ENCODE results near the gene BTG4. TPM values are rescaled to one million over a fixed set of nuclear protein-coding genes. Genes with fewer than 3 reads are reported as not detected.

The BTG4 gene
- total and polyA plus RNA-seq, 2 experiments from 2014 or later: not detected

GRCh38 chr11:111525456-111525855, 13.3 kb upstream of the BTG4 start:
- Histone ChIP-seq H3K36me3 (replicated peaks; ENCODE audit: insufficient read depth, low read depth) (no peaks in the 10 kb centered on the region), H4K20me1 (ENCODE audit: insufficient read depth, poor library complexity, severe bottlenecking) (no peaks in the 10 kb centered on the region), H3K9me2 (replicated peaks; ENCODE audit: insufficient read depth) (no peaks in the 10 kb centered on the region), H2AFZ (no peak overlapping the region), H3K79me2 (no peaks in the 10 kb centered on the region), H3K4me1 (ENCODE audit: insufficient read depth) (no peaks in the 10 kb centered on the region), H3K27ac (no peak overlapping the region), H3K9me3 (ENCODE audit: low read depth) (no peaks in the 10 kb centered on the region), H3K27me3 (no peaks in the 10 kb centered on the region), H3K4me3 (no peak overlapping the region), H3K4me2 (no peak overlapping the region)
- WGBS (ENCODE audit: low lambda C conversion rate, missing lambda C conversion rate): 100% methylated on average over 1 of the region's 1 CpG
- TF ChIP-seq CTCF (IDR thresholded peaks at IDR 0.05; ENCODE audit: poor library complexity): no peak
- TF ChIP-seq EZH2phosphoT487 (IDR thresholded peaks at IDR 0.05; ENCODE audit: low read depth, severe bottlenecking, unreplicated experiment): no peak
- no peak for TF ChIP-seq EZH2 (IDR thresholded peaks at IDR 0.05; ENCODE audit: borderline replicate concordance)
- DNase-seq (ENCODE audit: low spot score): no peak

GRCh38 chr11:111524056-111524455, 11.9 kb upstream of the BTG4 start:
- no peaks in the 10 kb centered on the region for H3K27me3 ChIP-seq
- H3K4me1 ChIP-seq (ENCODE audit: insufficient read depth): no peaks in the 10 kb centered on the region
- H3K4me3 ChIP-seq: no peak overlapping the region

GRCh38 chr11:111523343-111523742, 11.2 kb upstream of the BTG4 start:
- no peaks in the 10 kb centered on the region for H3K9me2 ChIP-seq (replicated peaks; ENCODE audit: insufficient read depth)
- no peaks in the 10 kb centered on the region for H3K9me3 ChIP-seq (ENCODE audit: low read depth)
- H3K36me3 ChIP-seq (replicated peaks; ENCODE audit: insufficient read depth, low read depth): no peaks in the 10 kb centered on the region
- H3K4me3 ChIP-seq: no peak overlapping the region
- DNase-seq (ENCODE audit: low spot score): no peak
- H2AFZ ChIP-seq: no peak overlapping the region
- H3K27me3 ChIP-seq: no peaks in the 10 kb centered on the region
- no peaks in the 10 kb centered on the region for H4K20me1 ChIP-seq (ENCODE audit: insufficient read depth, poor library complexity, severe bottlenecking)
- no peaks in the 10 kb centered on the region for H3K4me1 ChIP-seq (ENCODE audit: insufficient read depth)
- 96% methylated on average over 2 of the region's 2 CpGs for WGBS (ENCODE audit: low lambda C conversion rate, missing lambda C conversion rate)
- no peak overlapping the region for H3K4me2 ChIP-seq
- TF ChIP-seq CTCF (IDR thresholded peaks at IDR 0.05; ENCODE audit: poor library complexity): no peak
- no peak for TF ChIP-seq EZH2phosphoT487 (IDR thresholded peaks at IDR 0.05; ENCODE audit: low read depth, severe bottlenecking, unreplicated experiment)
- TF ChIP-seq EZH2 (IDR thresholded peaks at IDR 0.05; ENCODE audit: borderline replicate concordance): no peak
- H3K79me2 ChIP-seq: no peaks in the 10 kb centered on the region
- H3K27ac ChIP-seq: no peak overlapping the region

More at GRCh38 chr11:111524056-111524455, 11.9 kb upstream of the BTG4 start:
- Histone ChIP-seq H2AFZ (no peak overlapping the region), H4K20me1 (ENCODE audit: insufficient read depth, poor library complexity, severe bottlenecking) (no peaks in the 10 kb centered on the region), H3K79me2 (no peaks in the 10 kb centered on the region), H3K9me3 (ENCODE audit: low read depth) (no peaks in the 10 kb centered on the region), H3K27ac (no peak overlapping the region), H3K4me2 (no peak overlapping the region), H3K9me2 (replicated peaks; ENCODE audit: insufficient read depth) (no peaks in the 10 kb centered on the region), H3K36me3 (replicated peaks; ENCODE audit: insufficient read depth, low read depth) (no peaks in the 10 kb centered on the region)
- WGBS (ENCODE audit: low lambda C conversion rate, missing lambda C conversion rate): 95% methylated on average over 1 of the region's 1 CpG
- no peak for TF ChIP-seq EZH2 (IDR thresholded peaks at IDR 0.05; ENCODE audit: borderline replicate concordance)
- no peak for TF ChIP-seq EZH2phosphoT487 (IDR thresholded peaks at IDR 0.05; ENCODE audit: low read depth, severe bottlenecking, unreplicated experiment)
- DNase-seq (ENCODE audit: low spot score): no peak

- 90% methylated on average over 5 of the region's 5 CpGs for WGBS (ENCODE audit: low lambda C conversion rate, missing lambda C conversion rate)
Measured at GRCh38 chr11:111522426-111522825, 10.2 kb upstream of the BTG4 start.

More at GRCh38 chr11:111522426-111522825, 10.2 kb upstream of the BTG4 start:
- H4K20me1 ChIP-seq (ENCODE audit: insufficient read depth, poor library complexity, severe bottlenecking): no peaks in the 10 kb centered on the region
- no peak overlapping the region for H3K4me2 ChIP-seq
- TF ChIP-seq EZH2 (IDR thresholded peaks at IDR 0.05; ENCODE audit: borderline replicate concordance) (no peak), CTCF (IDR thresholded peaks at IDR 0.05; ENCODE audit: poor library complexity) (no peak), EZH2phosphoT487 (IDR thresholded peaks at IDR 0.05; ENCODE audit: low read depth, severe bottlenecking, unreplicated experiment) (no peak)
- no peaks in the 10 kb centered on the region for H3K9me3 ChIP-seq (ENCODE audit: low read depth)
- no peaks in the 10 kb centered on the region for H3K79me2 ChIP-seq
- no peak overlapping the region for H2AFZ ChIP-seq
- no peaks in the 10 kb centered on the region for H3K36me3 ChIP-seq (replicated peaks; ENCODE audit: insufficient read depth, low read depth)
- H3K4me1 ChIP-seq (ENCODE audit: insufficient read depth): no peaks in the 10 kb centered on the region
- H3K27me3 ChIP-seq: no peaks in the 10 kb centered on the region
- DNase-seq (ENCODE audit: low spot score): no peak
- no peak overlapping the region for H3K27ac ChIP-seq
- no peaks in the 10 kb centered on the region for H3K9me2 ChIP-seq (replicated peaks; ENCODE audit: insufficient read depth)
- no peak overlapping the region for H3K4me3 ChIP-seq
